T1000 (cell line): ENCODE results near the gene NSA2.

Experiments
- DNase-seq: peaks from one replicate; lab custom pipeline; 2025; ENCODE audit warnings: mixed read lengths; lab: John Stamatoyannopoulos, UW

The NSA2 gene

DNA sequence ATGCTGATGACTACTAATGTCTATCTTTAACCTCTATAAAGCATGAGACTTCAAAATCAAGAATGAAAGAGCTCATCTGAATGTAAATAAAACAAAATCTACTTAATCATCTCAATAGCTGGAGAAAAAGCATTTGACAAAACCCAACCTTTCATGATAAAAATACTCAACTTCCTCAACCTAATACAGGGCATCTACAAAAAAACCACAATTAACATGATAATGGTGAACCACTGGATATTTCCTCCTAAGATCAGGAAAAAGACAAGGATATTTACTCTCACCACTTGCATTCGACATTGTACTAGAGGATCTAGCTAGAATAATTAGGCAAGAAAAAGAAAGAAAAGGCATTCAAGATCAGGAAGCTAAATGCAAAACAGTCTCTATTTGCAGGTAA is 49.8 kb downstream of the NSA2 start:
- no peak for DNase-seq

GRCh38 chr5:74822288-74822687 is 55.2 kb downstream of the NSA2 start:
- DNase-seq: no peak

DNA sequence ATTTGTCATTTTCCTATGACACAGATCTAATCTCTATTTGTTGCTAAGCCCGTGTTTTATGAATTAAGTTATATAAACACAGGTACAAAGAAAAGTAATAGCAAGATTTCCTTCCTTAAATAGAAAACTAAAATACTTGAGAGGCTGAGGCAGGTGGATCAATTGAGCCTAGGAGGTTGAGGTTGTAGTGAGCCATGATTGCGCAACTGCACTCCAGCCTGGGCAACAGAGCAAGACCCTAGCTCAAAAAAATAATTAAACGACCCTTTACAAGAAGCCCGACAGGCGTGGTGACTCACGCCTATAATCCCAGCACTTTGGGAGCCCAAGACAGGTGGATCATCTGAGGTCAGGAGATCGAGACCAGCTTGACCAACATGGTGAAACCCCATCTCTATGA is 62.4 kb downstream of the NSA2 start:
- DNase-seq: no peak
